GM21737 (cell line): Measurements from ENCODE around the gene PTPRN2.

ENCODE experiments used
- ATAC-seq: cut with Tn5 transposase; IDR thresholded peaks from one replicate; pipeline ENCODE4 v1.9.1; 2021; ENCODE audit warnings: mild to moderate bottlenecking, moderate library complexity; ENCODE audit not compliant: unreplicated experiment

The PTPRN2 gene

GRCh38 chr7:158289761-158290523 lies 297.7 kb downstream of the PTPRN2 start:
- no peak for ATAC-seq

- ATAC-seq, result no peak
These were observed 298.4 kb downstream of the PTPRN2 start for GRCh38 chr7:158289231-158289630.

- no peak for ATAC-seq
These were observed 301.4 kb downstream of the PTPRN2 start for GRCh38 chr7:158286210-158286609.

GRCh38 chr7:158285383-158285770 lies 302.2 kb downstream of the PTPRN2 start:
- ATAC-seq, result no peak

- ATAC-seq, result no peak
These were observed 302.8 kb downstream of the PTPRN2 start for GRCh38 chr7:158284617-158285382.

- ATAC-seq, result no peak
These were observed 303.5 kb downstream of the PTPRN2 start for GRCh38 chr7:158284121-158284520.

- ATAC-seq, result no peak
These were observed 304.3 kb downstream of the PTPRN2 start for GRCh38 chr7:158283016-158283974.

- no peak for ATAC-seq
These were observed 305.1 kb downstream of the PTPRN2 start for GRCh38 chr7:158282461-158283001.

- no peak for ATAC-seq
These were observed 306.2 kb downstream of the PTPRN2 start for GRCh38 chr7:158281441-158281840.

GRCh38 chr7:158280448-158281144 lies 307.0 kb downstream of the PTPRN2 start:
- ATAC-seq, result no peak

- ATAC-seq, result no peak
These were observed 307.8 kb downstream of the PTPRN2 start for GRCh38 chr7:158279539-158280447.

- no peak for ATAC-seq
These were observed 308.8 kb downstream of the PTPRN2 start for GRCh38 chr7:158278745-158279320.

- no peak for ATAC-seq
These were observed 310.1 kb downstream of the PTPRN2 start for GRCh38 chr7:158277219-158278141.

GRCh38 chr7:158276414-158277218 lies 311.0 kb downstream of the PTPRN2 start:
- no peak for ATAC-seq

- no peak for ATAC-seq
These were observed 311.8 kb downstream of the PTPRN2 start for GRCh38 chr7:158275711-158276413.

GRCh38 chr7:158274996-158275395 lies 312.6 kb downstream of the PTPRN2 start:
- ATAC-seq, result no peak
